Measurements from ENCODE around the gene KLHL26.
A peak's percentile ranks its signal among the peaks of the same experiment; 100 is the strongest.

Gene KLHL26

GRCh38 chr19:18612772-18613588, 23.8 kb upstream of the KLHL26 start, which contains the start of gene TMEM59L:
Gene TMEM59L (plus strand): TSS chr19:18612870. CDS start chr19:18612959, 89 bp downstream.
- no peak for DNase-seq (ENCODE audit: low read depth in 1 of 2, low spot score in 1 of 2)

- DNase-seq (ENCODE audit: low read depth in 1 of 2, low spot score in 1 of 2) = no peak
Observed at GRCh38 chr19:18613589-18614234, 23.1 kb upstream of the KLHL26 start.

- DNase-seq (ENCODE audit: low read depth in 1 of 2, low spot score in 1 of 2) = no peak
Observed at GRCh38 chr19:18616023-18616422, 20.8 kb upstream of the KLHL26 start.

- DNase-seq (ENCODE audit: low read depth in 1 of 2, low spot score in 1 of 2) = no peak
Observed at GRCh38 chr19:18617562-18617961, 19.3 kb upstream of the KLHL26 start.

- DNase-seq (ENCODE audit: low read depth in 1 of 2, low spot score in 1 of 2) = no peak
Observed at GRCh38 chr19:18618236-18618635, 18.6 kb upstream of the KLHL26 start.

GRCh38 chr19:18620311-18620710, 16.5 kb upstream of the KLHL26 start:
- no peak for DNase-seq (ENCODE audit: low read depth in 1 of 2, low spot score in 1 of 2)

- DNase-seq (ENCODE audit: low read depth in 1 of 2, low spot score in 1 of 2) = no peak
Observed at GRCh38 chr19:18620902-18621301, 15.9 kb upstream of the KLHL26 start.

- DNase-seq (ENCODE audit: low read depth in 1 of 2, low spot score in 1 of 2) = no peak
Observed at GRCh38 chr19:18626906-18627305, 9.9 kb upstream of the KLHL26 start.

- DNase-seq (ENCODE audit: low read depth in 1 of 2, low spot score in 1 of 2) = no peak
Observed at GRCh38 chr19:18629166-18630088, 7.4 kb upstream of the KLHL26 start.

GRCh38 chr19:18633321-18633720, 3.5 kb upstream of the KLHL26 start:
- DNase-seq (ENCODE audit: low read depth in 1 of 2, low spot score in 1 of 2) = no peak

GRCh38 chr19:18634612-18635297, 2.1 kb upstream of the KLHL26 start:
- no peak for DNase-seq (ENCODE audit: low read depth in 1 of 2, low spot score in 1 of 2)

- DNase-seq (ENCODE audit: low read depth in 1 of 2, low spot score in 1 of 2) = no peak
Observed at GRCh38 chr19:18635831-18636182, 1.0 kb upstream of the KLHL26 start.

- peak; percentile 99 to 100 for DNase-seq (ENCODE audit: low read depth in 1 of 2, low spot score in 1 of 2)
Observed at GRCh38 chr19:18636183-18636968, 452 bp upstream of the KLHL26 start.

GRCh38 chr19:18637673-18638630, 1.1 kb downstream of the KLHL26 start:
- DNase-seq (ENCODE audit: low read depth in 1 of 2, low spot score in 1 of 2) = no peak

GRCh38 chr19:18639706-18640243, 2.9 kb downstream of the KLHL26 start:
- DNase-seq (ENCODE audit: low read depth in 1 of 2, low spot score in 1 of 2) = no peak

- no peak for DNase-seq (ENCODE audit: low read depth in 1 of 2, low spot score in 1 of 2)
Observed at GRCh38 chr19:18644196-18645034, 7.6 kb downstream of the KLHL26 start.

GRCh38 chr19:18645035-18645511, 8.2 kb downstream of the KLHL26 start:
- DNase-seq (ENCODE audit: low read depth in 1 of 2, low spot score in 1 of 2) = no peak
